ENCODE measurements around the gene LOXL1. TPM values are rescaled to one million over a fixed set of nuclear protein-coding genes. Genes with fewer than 3 reads are reported as not detected.
A peak's percentile ranks its signal among the peaks of the same experiment; 100 is the strongest.
"Not testable (repeated sequence)": the region's sequence is repeated elsewhere in the genome, so short reads cannot be mapped to it uniquely, and the experiment has no call there.

Gene LOXL1
- total RNA-seq, 2 experiments from 2014 or later: 1.8 to 8.6 TPM

DNA sequence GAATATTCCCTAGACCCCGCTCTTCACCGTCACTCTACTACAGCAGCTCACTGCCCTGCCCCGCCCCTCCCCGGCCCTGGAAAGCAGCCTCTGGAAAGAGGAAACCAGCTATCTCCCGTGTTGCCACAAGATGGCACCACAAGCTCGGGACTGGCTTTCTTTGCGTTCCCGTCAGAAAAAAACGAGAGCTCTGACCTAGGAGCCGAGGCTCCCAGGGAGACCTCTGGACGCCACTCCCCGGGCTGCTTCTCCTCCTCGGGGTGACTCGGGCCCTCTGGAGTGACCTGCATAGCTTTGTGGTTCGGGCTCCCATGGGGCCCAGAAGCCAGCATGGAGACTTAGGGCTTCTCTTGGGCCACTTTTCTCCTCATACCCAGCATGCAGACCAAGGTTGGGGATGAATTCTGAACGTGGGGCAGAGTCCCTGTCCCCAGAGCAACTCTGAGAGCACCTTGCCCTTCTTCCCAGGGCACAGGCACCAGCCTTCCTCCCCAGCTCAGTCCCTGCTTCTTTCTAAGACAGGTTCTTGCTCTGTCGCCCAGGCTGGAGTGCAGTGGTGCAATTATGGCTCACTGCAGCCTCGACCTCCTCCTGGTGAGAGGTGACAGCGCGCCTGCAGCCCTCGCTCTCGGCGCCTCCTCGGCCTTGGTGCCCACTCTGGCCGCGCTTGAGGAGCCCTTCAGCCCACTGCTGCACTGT is 46.9 kb downstream of the LOXL1 start:
- DNase-seq (peak; percentile 88), ATAC-seq (peak; percentile 89)
- Mint-ChIP-seq H3K27ac (no peak overlapping the region), H3K9me3 (ENCODE audit: low read depth) (no peaks in the 10 kb centered on the region), H3K36me3 (no peaks in the 10 kb centered on the region), H3K4me1 (peaks cover 38% of the 10 kb centered on the region), H3K4me3 (no peak overlapping the region), H3K27me3 (peaks cover 36% of the 10 kb centered on the region)
- CTCF ChIA-PET: interaction anchor here (0.7 to 12.5 kb wide), 38 partner anchors 8 to 1231 kb away, joined by 3 to 175 read pairs (median 4); partner anchors contain the start of genes PML and STOML1

GRCh38 chr15:73973683-73974200 is 47.5 kb downstream of the LOXL1 start:
- Mint-ChIP-seq H3K27me3 (peaks cover 38% of the 10 kb centered on the region), H3K4me1 (peaks cover 34% of the 10 kb centered on the region)
- not testable (repeated sequence) for ATAC-seq; H3K27ac Mint-ChIP-seq; H3K36me3 Mint-ChIP-seq; DNase-seq; H3K9me3 Mint-ChIP-seq (ENCODE audit: low read depth); H3K4me3 Mint-ChIP-seq
- CTCF ChIA-PET: interaction anchor here (0.9 to 12.5 kb wide), 20 partner anchors 8 to 1069 kb away, joined by 3 to 174 read pairs (median 6); partner anchors contain the start of genes PML and STOML1

DNA sequence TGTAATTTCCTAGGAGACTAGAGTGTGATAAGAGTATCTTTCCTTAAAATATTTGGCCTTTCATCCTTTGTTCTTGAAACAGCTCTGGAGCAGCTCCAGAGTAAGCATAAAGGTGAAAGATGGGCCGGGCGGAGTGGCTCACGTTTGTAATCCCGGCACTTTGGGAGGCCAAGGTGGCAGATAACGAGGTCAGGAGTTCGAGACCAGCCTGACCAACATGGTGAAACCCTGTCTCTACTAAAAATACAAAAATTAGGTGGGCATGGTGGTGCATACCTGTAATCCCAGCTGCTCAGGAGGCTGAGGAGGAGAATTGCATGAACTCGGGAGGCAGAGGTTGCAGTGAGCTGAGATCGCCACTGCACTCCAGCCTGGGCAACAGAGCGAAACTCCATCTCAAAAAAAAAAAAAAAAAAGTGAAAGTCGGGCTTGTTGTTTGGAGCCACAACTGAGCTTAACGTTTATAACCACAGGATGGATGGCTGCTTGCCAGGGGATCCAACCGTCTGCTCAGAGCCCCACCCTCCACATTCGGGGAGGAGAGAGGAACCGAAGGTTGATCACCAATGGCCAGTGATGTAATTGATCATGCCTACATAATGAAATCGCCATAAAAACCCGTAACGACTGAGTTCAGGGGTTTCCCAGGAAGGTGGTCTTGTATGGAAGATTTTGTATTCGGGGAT is 49.3 kb downstream of the LOXL1 start:
- CTCF ChIA-PET: interaction anchor here (0.9 to 12.5 kb wide), 11 partner anchors 10 to 1059 kb away, joined by 3 to 174 read pairs (median 6); partner anchors contain the start of genes PML and STOML1
- H3K27ac Mint-ChIP-seq; H3K9me3 Mint-ChIP-seq (ENCODE audit: low read depth); H3K36me3 Mint-ChIP-seq; ATAC-seq; H3K4me3 Mint-ChIP-seq: not testable (repeated sequence)
- peaks cover 34% of the 10 kb centered on the region for H3K4me1 Mint-ChIP-seq
- DNase-seq: peak; percentile 69
- peaks cover 42% of the 10 kb centered on the region for H3K27me3 Mint-ChIP-seq

DNA sequence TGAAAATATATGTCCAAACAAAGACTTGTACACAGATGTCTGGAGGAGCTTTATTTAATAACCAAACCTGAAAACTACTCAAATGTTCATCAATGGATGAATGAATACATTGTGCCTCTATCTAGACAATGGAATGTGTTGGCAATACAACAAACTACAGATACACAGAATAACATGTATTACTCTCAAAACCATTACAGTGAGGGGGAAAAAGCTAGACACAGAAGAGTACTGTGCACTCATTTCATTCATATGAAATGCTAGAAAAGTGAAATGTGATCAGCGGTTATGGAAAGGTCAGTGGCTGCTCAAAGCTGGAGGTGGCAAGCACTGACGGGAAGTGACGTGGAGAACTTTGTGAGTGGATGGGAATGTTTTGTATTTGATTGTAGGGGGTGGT is 52.6 kb downstream of the LOXL1 start:
- H3K27ac Mint-ChIP-seq: no peak overlapping the region
- H3K27me3 Mint-ChIP-seq: peaks cover 39% of the 10 kb centered on the region
- no peak overlapping the region for H3K4me3 Mint-ChIP-seq
- CTCF ChIA-PET: interaction anchor here (0.8 to 1.3 kb wide), 3 partner anchors 15 to 70 kb away, joined by 3 to 5 read pairs (median 4); partner anchors contain the start of gene PML
- H3K36me3 Mint-ChIP-seq: no peaks in the 10 kb centered on the region
- peaks cover 42% of the 10 kb centered on the region for H3K4me1 Mint-ChIP-seq
- ATAC-seq: no peak
- H3K9me3 Mint-ChIP-seq (ENCODE audit: low read depth): no peaks in the 10 kb centered on the region
- DNase-seq: no peak

- H3K27ac Mint-ChIP-seq: no peak overlapping the region
- no peaks in the 10 kb centered on the region for H3K36me3 Mint-ChIP-seq
- peaks cover 36% of the 10 kb centered on the region for H3K4me1 Mint-ChIP-seq
- no peak for ATAC-seq
- H3K4me3 Mint-ChIP-seq: no peak overlapping the region
- H3K9me3 Mint-ChIP-seq (ENCODE audit: low read depth): no peaks in the 10 kb centered on the region
- peaks cover 34% of the 10 kb centered on the region for H3K27me3 Mint-ChIP-seq
- DNase-seq: no peak
- CTCF ChIA-PET: interaction anchor here (1.3 kb wide), 1 partner anchor 15 kb away, joined by 4 read pairs; the partner anchor contains the start of gene PML
Observed at GRCh38 chr15:73979636-73980035, 53.4 kb downstream of the LOXL1 start.

DNA sequence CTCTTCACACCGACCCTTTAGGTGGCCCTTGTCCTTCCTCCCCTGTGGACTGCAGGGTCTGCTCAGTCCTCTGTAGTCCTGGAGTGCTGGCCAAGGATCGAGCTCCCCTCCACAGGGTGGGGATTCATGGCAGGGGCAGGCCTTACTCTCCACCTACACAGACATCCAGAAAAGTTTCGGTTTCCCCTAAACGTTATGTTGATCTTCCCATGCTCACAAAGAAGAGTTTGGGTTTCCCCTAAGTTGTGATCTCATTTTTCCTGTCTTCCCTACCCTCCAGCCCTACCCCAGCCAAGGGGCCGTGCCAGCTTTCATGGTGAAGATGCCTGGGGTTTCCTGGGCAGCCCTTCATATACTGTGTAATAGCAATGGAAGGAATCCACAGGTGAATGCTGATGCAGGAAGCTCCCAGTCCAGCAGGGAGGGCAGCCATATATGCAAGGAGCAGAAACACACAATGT is 55.5 kb downstream of the LOXL1 start:
- H3K27me3 Mint-ChIP-seq: peaks cover 13% of the 10 kb centered on the region
- no peak overlapping the region for H3K4me3 Mint-ChIP-seq
- H3K36me3 Mint-ChIP-seq: no peaks in the 10 kb centered on the region
- peak overlapping the region; percentile 67 for H3K27ac Mint-ChIP-seq
- ATAC-seq (no peak), DNase-seq (peak; percentile 36)
- H3K9me3 Mint-ChIP-seq (ENCODE audit: low read depth): no peaks in the 10 kb centered on the region
- peaks cover 22% of the 10 kb centered on the region for H3K4me1 Mint-ChIP-seq
- CTCF ChIA-PET: interaction anchor here (0.9 to 1.9 kb wide), 4 partner anchors 9 to 62 kb away, joined by 3 to 9 read pairs (median 4); partner anchors contain the start of gene STOML1

DNA sequence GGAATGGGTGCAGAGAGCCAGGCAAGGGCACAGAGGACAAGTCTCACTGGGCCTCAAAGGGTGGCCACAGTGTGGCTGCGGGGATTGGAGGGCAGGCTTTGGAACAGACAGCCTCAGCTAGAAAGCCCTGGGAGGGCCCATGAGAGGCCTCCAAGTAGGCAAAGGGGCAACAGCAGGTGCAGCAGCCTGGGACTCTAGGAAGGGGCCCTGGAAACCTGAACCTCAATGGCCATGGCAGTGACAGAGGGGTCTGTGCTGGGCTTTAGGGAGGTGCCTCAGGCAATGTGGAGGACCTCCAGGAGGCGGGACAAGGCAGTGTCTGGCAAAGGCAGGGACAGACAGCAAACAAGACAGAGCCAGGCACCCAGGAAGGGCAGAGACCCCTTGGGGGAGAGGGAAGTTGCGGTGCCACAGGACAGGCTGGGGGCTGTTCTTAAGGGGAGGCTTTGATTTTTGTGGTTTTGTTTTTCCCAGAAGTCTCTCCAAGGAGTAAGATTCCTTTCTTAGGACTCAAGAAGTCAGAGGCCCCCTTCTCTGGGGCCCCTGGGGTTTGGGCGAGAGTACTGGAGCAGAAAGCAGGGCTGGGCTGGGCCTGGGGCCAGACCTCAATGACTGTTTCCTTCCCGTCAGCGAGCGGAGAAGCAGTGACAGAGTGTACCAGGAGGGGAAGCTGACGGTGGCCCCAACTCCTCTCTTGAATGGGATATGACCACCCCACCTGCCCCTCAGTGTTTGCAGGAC is 56.1 kb downstream of the LOXL1 start:
- DNase-seq (peak; percentile 42), ATAC-seq (no peak)
- Mint-ChIP-seq H3K4me3 (no peak overlapping the region), H3K9me3 (ENCODE audit: low read depth) (no peaks in the 10 kb centered on the region), H3K4me1 (peaks cover 22% of the 10 kb centered on the region), H3K27ac (peak overlapping the region; percentile 67), H3K27me3 (peaks cover 9% of the 10 kb centered on the region), H3K36me3 (no peaks in the 10 kb centered on the region)
- CTCF ChIA-PET: interaction anchor here (1.3 to 1.9 kb wide), 3 partner anchors 9 kb away, joined by 5 to 9 read pairs (median 5); partner anchors contain the start of gene STOML1

GRCh38 chr15:73983211-73983727 is 57.0 kb downstream of the LOXL1 start:
- peaks cover 5% of the 10 kb centered on the region for H3K27me3 Mint-ChIP-seq
- H3K27ac Mint-ChIP-seq: no peak overlapping the region
- H3K4me1 Mint-ChIP-seq: peaks cover 22% of the 10 kb centered on the region
- no peaks in the 10 kb centered on the region for H3K36me3 Mint-ChIP-seq
- CTCF ChIA-PET: interaction anchor here (1.1 to 1.4 kb wide), 2 partner anchors 10 to 54 kb away, joined by 3 to 5 read pairs; no protein-coding TSS in a partner anchor
- no peaks in the 10 kb centered on the region for H3K9me3 Mint-ChIP-seq (ENCODE audit: low read depth)
- H3K4me3 Mint-ChIP-seq: no peak overlapping the region
- ATAC-seq (no peak), DNase-seq (peak; percentile 36)

- ATAC-seq (no peak), DNase-seq (peak; percentile 27)
- no peak overlapping the region for H3K27ac Mint-ChIP-seq
- H3K4me3 Mint-ChIP-seq: no peak overlapping the region
- H3K4me1 Mint-ChIP-seq: peaks cover 22% of the 10 kb centered on the region
- H3K27me3 Mint-ChIP-seq: peaks cover 3% of the 10 kb centered on the region
- H3K36me3 Mint-ChIP-seq: no peaks in the 10 kb centered on the region
- CTCF ChIA-PET: interaction anchor here (1.1 to 1.4 kb wide), 2 partner anchors 10 to 54 kb away, joined by 3 to 5 read pairs; no protein-coding TSS in a partner anchor
- no peaks in the 10 kb centered on the region for H3K9me3 Mint-ChIP-seq (ENCODE audit: low read depth)
Observed at GRCh38 chr15:73983773-73984172, 57.5 kb downstream of the LOXL1 start.

DNA sequence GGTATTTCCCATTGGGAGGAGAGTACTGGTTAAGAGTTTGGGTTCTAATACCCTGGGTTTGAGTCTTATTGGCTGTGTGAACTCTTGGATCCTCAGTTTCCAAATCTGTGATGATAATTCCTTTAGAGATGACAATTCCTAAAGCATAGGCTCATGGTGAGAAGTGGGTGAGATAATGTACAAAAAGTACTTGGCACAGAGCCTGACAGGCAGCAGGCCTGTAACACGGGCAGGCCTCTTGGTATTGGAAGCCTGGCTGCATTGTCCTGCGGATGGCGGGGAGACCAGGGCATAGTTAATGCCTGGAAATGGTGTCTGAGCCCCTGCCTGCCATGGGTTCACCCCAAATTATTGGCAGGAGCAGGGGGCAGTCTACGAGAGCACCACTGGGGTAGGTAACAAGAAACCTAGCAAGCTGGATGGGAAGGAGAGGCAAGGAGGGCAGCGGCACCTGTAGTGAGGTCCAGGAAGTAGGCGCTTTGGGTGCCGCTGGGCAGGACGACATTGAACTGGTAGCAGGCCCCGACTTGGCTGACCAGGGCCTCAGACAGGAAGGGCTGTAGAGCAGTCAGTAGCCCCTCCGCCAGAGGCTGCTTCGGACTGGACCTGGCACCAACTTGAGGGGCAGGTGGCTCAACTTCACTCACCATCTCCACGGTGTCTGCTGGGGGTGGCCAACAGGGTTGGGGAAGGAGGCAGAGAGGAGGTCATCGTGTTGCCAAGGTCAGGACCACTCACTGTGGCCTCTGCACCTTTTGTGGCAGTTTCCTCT is 58.1 kb downstream of the LOXL1 start:
- H3K27ac Mint-ChIP-seq: no peak overlapping the region
- ATAC-seq (no peak), DNase-seq (peak; percentile 38)
- no peaks in the 10 kb centered on the region for H3K27me3 Mint-ChIP-seq
- CTCF ChIA-PET: interaction anchor here (12.7 kb wide), 1 partner anchor 14 kb away, joined by 147 read pairs; no protein-coding TSS in a partner anchor
- H3K4me1 Mint-ChIP-seq: peaks cover 22% of the 10 kb centered on the region
- H3K9me3 Mint-ChIP-seq (ENCODE audit: low read depth): no peaks in the 10 kb centered on the region
- H3K4me3 Mint-ChIP-seq: no peak overlapping the region
- H3K36me3 Mint-ChIP-seq: no peaks in the 10 kb centered on the region

- no peak overlapping the region for H3K4me3 Mint-ChIP-seq
Observed at GRCh38 chr15:73985101-73985873, 59.0 kb downstream of the LOXL1 start.

More at GRCh38 chr15:73985101-73985873, 59.0 kb downstream of the LOXL1 start:
- ATAC-seq (no peak), DNase-seq (peak; percentile 23)
- Mint-ChIP-seq H3K27ac (no peak overlapping the region), H3K36me3 (no peaks in the 10 kb centered on the region), H3K9me3 (ENCODE audit: low read depth) (no peaks in the 10 kb centered on the region), H3K27me3 (no peaks in the 10 kb centered on the region), H3K4me1 (peaks cover 24% of the 10 kb centered on the region)
- CTCF ChIA-PET: interaction anchor here (12.7 kb wide), 1 partner anchor 14 kb away, joined by 147 read pairs; no protein-coding TSS in a partner anchor

Data from activated CD8-positive, alpha-beta memory T cell treated with anti-CD3 and anti-CD28 coated beads, Interleukin-2, amount 10 ng/mL, durations not matched to agents 7 days and 5 days (primary cell).